GM12801 (cell line): ENCODE results near the gene PTH2R.

Experiments
- TF ChIP-seq, protein P1 (sequence below): IDR thresholded peaks from one replicate; pipeline ENCODE4 v1.5.1; 2011; ENCODE audit warnings: control low read depth; ENCODE audit not compliant: insufficient read length; ENCODE audit errors: extremely low read depth

The PTH2R gene

DNA sequence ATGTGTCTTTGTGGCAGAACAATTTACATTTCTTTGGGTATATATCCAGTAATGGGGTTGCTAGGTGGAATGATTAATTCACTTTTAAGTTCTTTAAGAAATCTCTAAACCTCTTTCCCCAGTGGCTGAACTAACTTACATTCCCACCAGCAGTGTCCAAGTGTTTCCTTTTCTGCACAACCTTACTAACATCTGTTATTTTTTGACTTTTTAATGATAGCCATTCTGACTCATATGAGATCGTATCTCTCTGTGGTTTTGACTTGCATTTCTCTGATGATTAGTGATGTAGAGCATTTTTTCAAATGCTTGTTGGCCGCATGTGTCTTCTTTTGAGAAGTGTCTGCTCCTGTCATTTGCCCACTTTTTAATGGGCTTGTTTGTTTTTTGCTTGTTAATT is 43.1 kb upstream of the PTH2R start:
- TF ChIP-seq, protein P1, sequence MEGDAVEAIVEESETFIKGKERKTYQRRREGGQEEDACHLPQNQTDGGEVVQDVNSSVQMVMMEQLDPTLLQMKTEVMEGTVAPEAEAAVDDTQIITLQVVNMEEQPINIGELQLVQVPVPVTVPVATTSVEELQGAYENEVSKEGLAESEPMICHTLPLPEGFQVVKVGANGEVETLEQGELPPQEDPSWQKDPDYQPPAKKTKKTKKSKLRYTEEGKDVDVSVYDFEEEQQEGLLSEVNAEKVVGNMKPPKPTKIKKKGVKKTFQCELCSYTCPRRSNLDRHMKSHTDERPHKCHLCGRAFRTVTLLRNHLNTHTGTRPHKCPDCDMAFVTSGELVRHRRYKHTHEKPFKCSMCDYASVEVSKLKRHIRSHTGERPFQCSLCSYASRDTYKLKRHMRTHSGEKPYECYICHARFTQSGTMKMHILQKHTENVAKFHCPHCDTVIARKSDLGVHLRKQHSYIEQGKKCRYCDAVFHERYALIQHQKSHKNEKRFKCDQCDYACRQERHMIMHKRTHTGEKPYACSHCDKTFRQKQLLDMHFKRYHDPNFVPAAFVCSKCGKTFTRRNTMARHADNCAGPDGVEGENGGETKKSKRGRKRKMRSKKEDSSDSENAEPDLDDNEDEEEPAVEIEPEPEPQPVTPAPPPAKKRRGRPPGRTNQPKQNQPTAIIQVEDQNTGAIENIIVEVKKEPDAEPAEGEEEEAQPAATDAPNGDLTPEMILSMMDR: no peak

DNA sequence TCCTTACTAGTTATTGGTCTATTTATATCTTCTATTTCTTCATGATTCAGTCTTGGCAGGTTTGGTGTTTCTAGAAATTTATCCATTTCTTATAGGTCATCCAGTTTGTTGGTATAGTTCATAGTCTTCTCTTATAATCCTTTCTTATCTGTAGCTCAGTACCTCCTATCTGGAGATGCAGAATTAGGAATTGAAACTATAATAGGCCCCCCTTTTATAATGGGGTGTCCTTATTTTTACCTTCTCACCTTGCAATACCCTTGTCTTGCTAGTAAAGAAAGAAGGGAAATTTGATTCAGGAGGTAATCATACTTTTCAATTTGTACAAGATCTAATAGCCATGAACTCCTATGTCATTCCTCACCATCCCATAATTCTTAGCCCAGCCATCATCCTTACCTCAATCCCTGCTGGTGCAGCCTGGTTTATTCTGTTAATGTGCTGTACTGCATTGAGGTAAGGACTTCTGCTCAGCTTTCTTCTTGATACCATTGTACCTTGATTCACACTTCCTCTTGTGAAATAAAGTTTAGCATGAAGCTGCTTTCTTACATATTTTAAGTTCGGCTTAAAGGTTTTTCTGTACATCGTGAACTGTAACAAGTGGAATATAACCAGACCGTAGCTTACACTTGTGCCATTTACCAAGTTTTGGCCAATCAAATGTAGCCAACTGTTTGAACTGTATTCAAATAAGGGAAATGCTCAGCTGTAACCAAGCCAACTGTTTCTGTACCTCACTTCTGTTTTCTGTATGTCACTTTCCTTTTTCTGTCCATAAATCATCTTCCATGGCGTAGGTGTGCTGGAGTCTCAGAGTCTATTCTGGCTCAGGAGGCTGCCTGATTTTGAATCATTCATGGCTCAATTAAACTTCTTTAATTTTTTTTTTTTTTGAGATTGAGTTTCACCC is 40.1 kb upstream of the PTH2R start:
- TF ChIP-seq, protein P1: no peak

DNA sequence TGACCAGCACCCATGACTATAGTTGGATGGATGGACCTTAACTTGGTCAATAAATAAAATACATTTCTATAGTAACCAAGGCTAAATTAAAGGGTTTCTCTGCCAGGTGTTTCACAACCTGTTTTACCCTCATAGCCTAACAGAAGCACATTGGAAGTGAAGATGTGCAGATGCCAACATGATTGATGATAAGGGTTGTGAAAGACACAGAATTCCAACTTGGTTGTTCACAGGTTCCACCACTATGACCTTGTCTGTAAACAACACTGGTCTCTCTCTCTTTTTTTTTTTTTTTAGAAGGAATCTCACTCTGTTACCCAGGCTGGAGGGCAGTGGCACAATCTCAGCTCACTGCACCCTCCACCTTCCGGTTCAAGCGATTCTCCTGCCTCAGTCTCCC is 37.5 kb upstream of the PTH2R start:
- TF ChIP-seq, protein P1: no peak

DNA sequence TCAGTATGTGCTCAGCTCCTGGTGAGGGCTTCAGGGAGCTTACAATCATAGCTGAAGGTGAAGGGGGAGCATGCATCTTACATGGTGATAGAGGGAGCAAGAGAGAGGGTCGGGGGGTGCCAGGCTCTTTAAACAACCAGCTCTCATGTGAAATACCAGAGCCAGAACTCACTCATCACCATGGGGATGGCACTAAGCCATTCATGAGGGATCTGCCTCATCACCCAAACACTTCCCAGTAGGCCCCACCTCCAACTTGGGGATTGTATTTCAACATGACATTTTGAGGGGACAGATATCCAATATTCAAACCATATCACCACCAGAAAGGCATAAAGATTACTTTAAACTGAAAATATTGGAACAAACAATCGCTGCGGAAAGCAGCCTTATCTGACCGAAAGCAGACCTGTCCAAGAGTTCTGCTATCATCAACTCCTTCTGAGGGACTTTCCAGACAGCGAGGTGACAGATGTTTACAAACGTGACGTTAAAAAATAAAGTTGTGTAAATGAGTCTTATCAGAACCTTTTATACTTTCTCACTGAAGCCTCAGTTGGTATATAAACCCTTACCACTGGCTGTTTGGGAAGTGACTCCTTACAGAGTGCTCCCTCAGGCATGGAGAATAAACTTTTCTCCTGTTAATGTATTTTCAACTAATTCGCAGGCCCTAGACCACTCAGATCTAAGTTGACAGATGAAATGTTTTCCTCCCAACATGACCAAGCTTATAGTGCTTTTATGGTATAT is 35.5 kb upstream of the PTH2R start:
- TF ChIP-seq, protein P1: no peak

DNA sequence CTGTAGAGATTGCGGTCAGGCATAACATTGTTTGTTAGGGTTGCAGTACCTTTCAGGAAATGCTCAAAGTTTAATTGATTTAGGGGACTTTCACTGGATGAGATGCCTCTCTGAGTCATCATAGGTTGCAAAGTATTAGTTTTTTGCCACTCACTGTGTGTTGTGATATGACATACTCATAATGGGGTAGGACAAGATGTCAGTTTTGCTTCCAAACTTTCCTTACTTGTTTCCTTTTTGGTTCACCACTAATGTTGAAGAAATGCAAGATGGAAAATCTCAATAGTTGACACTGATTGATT is 35.0 kb upstream of the PTH2R start:
- TF ChIP-seq, protein P1: no peak

DNA sequence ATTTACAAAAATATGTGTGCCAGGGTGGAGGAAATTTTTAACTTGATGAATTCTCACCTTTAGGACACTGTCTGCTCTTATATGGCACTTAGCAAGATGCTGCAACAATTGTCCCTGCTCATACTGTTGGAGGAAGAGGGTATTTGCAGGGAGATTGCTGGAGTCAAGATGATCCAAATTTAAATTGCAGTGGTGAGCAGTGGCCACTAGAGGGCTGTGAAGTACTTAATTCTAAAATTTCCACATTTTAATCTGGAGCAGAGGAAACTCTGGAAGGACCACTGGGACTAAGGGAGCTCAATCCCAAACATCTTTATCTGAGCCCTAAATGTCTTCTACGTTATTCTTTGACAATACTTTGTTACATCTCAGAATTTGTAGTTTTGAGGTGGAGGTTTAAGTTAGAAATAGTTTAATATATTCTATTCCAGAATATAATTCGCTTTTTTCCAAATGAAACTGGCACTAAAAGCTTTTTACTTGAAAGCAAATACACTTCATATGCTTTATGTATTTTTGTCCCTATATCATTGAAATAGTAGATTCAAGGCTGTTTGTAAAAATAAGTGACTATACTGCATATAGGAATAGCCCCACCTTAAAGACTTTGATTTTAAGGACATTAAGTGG is 33.0 kb upstream of the PTH2R start:
- TF ChIP-seq, protein P1: peak; percentile 9

DNA sequence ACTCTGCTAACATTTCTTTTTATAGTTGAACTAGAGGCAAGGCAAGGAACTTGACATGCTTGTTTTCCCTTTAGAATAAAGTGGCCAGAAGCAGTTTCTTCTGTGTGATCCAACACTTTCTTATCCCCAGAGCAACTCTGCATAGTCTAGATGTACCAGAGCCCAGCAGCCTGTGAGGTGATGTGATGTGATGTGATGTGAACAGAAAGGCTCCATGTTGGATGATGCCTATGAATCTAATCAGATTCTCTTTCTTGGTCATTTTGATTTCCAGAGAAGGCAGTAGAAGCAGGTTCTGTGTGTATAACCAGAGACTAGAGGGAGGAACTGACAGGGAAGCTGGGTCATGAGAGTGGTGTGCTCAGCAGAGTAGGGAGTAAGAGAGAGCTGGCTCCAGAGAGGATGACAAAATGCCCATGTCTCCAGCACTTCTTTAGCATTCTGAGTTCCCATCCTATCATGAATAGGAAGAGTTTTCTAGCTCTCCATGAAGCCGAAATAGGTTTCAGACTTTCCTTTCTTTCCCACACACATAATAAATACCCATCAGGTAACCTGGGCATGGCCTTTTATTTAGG is 31.0 kb upstream of the PTH2R start:
- TF ChIP-seq, protein P1: no peak
